Neural progenitor cell (in vitro differentiated cells): ENCODE data around the gene AGA.

Source experiments
- EZH2 ChIP-seq: fragments of 200-600 bp; sonication (generic); IDR thresholded peaks from 2 replicates; pipeline ENCODE4 v1.6.1; 2017; ENCODE audit warnings: antibody characterized with exemption, mild to moderate bottlenecking, moderate library complexity
- EZH2phosphoT487 ChIP-seq: fragments of 200-600 bp; sonication (generic); IDR thresholded peaks from 2 replicates; pipeline ENCODE4 v1.6.1; 2017; ENCODE audit warnings: antibody characterized with exemption
- TF ChIP-seq, protein P1 (sequence below): fragments of 200-600 bp; sonication (generic); IDR thresholded peaks from 2 replicates; pipeline ENCODE4 v1.5.1; 2017; ENCODE audit warnings: antibody characterized with exemption, mild to moderate bottlenecking

GRCh38 chr4:177385576-177386277, 56.5 kb downstream of the AGA start:
- TF ChIP-seq, protein P1, sequence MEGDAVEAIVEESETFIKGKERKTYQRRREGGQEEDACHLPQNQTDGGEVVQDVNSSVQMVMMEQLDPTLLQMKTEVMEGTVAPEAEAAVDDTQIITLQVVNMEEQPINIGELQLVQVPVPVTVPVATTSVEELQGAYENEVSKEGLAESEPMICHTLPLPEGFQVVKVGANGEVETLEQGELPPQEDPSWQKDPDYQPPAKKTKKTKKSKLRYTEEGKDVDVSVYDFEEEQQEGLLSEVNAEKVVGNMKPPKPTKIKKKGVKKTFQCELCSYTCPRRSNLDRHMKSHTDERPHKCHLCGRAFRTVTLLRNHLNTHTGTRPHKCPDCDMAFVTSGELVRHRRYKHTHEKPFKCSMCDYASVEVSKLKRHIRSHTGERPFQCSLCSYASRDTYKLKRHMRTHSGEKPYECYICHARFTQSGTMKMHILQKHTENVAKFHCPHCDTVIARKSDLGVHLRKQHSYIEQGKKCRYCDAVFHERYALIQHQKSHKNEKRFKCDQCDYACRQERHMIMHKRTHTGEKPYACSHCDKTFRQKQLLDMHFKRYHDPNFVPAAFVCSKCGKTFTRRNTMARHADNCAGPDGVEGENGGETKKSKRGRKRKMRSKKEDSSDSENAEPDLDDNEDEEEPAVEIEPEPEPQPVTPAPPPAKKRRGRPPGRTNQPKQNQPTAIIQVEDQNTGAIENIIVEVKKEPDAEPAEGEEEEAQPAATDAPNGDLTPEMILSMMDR = no peak
- no peak for TF ChIP-seq EZH2
- TF ChIP-seq EZH2phosphoT487 = no peak
